Breast epithelium (tissue), 4 donors: Measurements from ENCODE around the gene HOXD9. TPM values are rescaled to one million over a fixed set of nuclear protein-coding genes. Genes with fewer than 3 reads are reported as not detected.

Experiments used
- DNase-seq, 2 donors: peaks; one replicate each; pipeline ENCODE4 v3.0.0-alpha.2; 2019; ENCODE audit warnings: low spot score in 2 of 2
- H3K27ac ChIP-seq, 2 donors: fragments of 200-600 bp; sonication (generic) in 1 of 2; one replicate each; pipeline ENCODE4 v1.5.1; 2016 to 2019; ENCODE audit warnings: mild to moderate bottlenecking in 1 of 2
- H3K27me3 ChIP-seq, 2 donors: fragments of 200-600 bp; sonication (generic) in 1 of 2; one replicate each; pipeline versions ENCODE4 v1.5.1 to v1.6.0; 2017 to 2019; ENCODE audit warnings: control low read depth in 1 of 2, mild to moderate bottlenecking in 1 of 2
- H3K36me3 ChIP-seq: fragments of 200-600 bp; one replicate; pipeline ENCODE4 v1.5.1; 2019
- H3K4me1 ChIP-seq, 2 donors: fragments of 200-600 bp; sonication (generic); one replicate each; pipeline ENCODE4 v1.5.1; 2016 to 2019; ENCODE audit warnings: control low read depth in 1 of 2
- H3K4me3 ChIP-seq, 3 donors: fragments of 200-600 bp; sonication (generic); 1 replicate in 2 of 3; 2 replicates in 1 of 3; pipeline ENCODE4 v1.5.1; 2016 to 2019; ENCODE audit warnings: mild to moderate bottlenecking in 3 of 3, moderate library complexity in 2 of 3
- H3K9me3 ChIP-seq, 2 donors: fragments of 200-600 bp; sonication (generic) in 1 of 2; one replicate each; pipeline ENCODE4 v1.5.1; 2016 to 2019; ENCODE audit warnings: control low read depth in 1 of 2
- CTCF ChIP-seq, 3 donors: fragments of 450-650 bp; IDR thresholded peaks; one replicate each; pipeline ENCODE4 v1.5.1; 2016 to 2017; ENCODE audit warnings: antibody characterized with exemption in 3 of 3, mild to moderate bottlenecking in 3 of 3, moderate library complexity in 3 of 3
- POLR2A ChIP-seq: fragments of 450-650 bp; IDR thresholded peaks from one replicate; pipeline ENCODE4 v1.6.1; 2016; ENCODE audit warnings: antibody characterized with exemption, mild to moderate bottlenecking, moderate library complexity
- POLR2AphosphoS5 ChIP-seq, 3 donors: sonication (generic); formaldehyde crosslinking; IDR thresholded peaks; one replicate each; pipeline ENCODE4 v1.6.1; 2017; ENCODE audit warnings: antibody characterized with exemption in 3 of 3
- intact Hi-C: fragments of 100-400 bp; cut with DNase I; formaldehyde crosslinking; loops from one replicate; pipeline ENCODE4 v1.15.1; 2023; ENCODE audit warnings: low total_unique reads
- total RNA-seq, 3 donors: library from RNA; depleted of rRNA; stranded (reverse); fragments of >200 nt; gene quantifications; one replicate each; pipeline ENCODE4 v1.1.0, GENCODE V29; 2016

Gene HOXD9
- total RNA-seq, 3 donors from 2014 or later, result 2.4 to 17.0 (median 2.8) TPM

- H3K27me3 ChIP-seq, result peaks cover under 1 to 85% of the 10 kb centered on the region in 2 donors
- H3K4me3 ChIP-seq, result no peak overlapping the region
- no peaks in the 10 kb centered on the region for H3K9me3 ChIP-seq
- intact Hi-C loops, result no loop called here
- no peaks in the 10 kb centered on the region for H3K4me1 ChIP-seq
- TF ChIP-seq POLR2A (no peak), CTCF (IDR thresholded peaks at IDR 0.05) (no peak), POLR2AphosphoS5 (IDR thresholded peaks at IDR 0.05) (no peak)
- no peak overlapping the region for H3K27ac ChIP-seq
- H3K36me3 ChIP-seq, result no peaks in the 10 kb centered on the region
- no peak for DNase-seq
Measured at GRCh38 chr2:176172895-176173566, 50.5 kb downstream of the HOXD9 start.

GRCh38 chr2:176173567-176174381, 51.3 kb downstream of the HOXD9 start:
- peaks cover 2 to 92% of the 10 kb centered on the region in 2 donors for H3K27me3 ChIP-seq
- H3K27ac ChIP-seq, result no peak overlapping the region
- H3K36me3 ChIP-seq, result no peaks in the 10 kb centered on the region
- no peaks in the 10 kb centered on the region for H3K9me3 ChIP-seq
- no peak for DNase-seq
- intact Hi-C loops, result no loop called here
- no peaks in the 10 kb centered on the region for H3K4me1 ChIP-seq
- no peak overlapping the region for H3K4me3 ChIP-seq
- TF ChIP-seq CTCF (IDR thresholded peaks at IDR 0.05) (no peak), POLR2AphosphoS5 (IDR thresholded peaks at IDR 0.05) (no peak), POLR2A (no peak)

GRCh38 chr2:176174382-176174823, 51.9 kb downstream of the HOXD9 start:
- DNase-seq, result no peak
- Histone ChIP-seq H3K9me3 (no peaks in the 10 kb centered on the region), H3K27ac (no peak overlapping the region), H3K4me3 (peak overlapping the region in 2 of 3 donors; percentile 13 to 31), H3K36me3 (no peaks in the 10 kb centered on the region), H3K27me3 (peaks cover 2 to 92% of the 10 kb centered on the region in 2 donors), H3K4me1 (no peaks in the 10 kb centered on the region)
- TF ChIP-seq POLR2AphosphoS5 (IDR thresholded peaks at IDR 0.05) (no peak), POLR2A (no peak), CTCF (IDR thresholded peaks at IDR 0.05) (no peak)
- intact Hi-C loops, result no loop called here

Other genes starting within 250 kb of the HOXD9 start
- gene LNPK, start 120.5 kb upstream of the HOXD9 start, total RNA-seq, result 10 to 100 TPM; 20.0 to 30.3 (median 23.8) TPM
- gene EVX2, start 38.8 kb upstream of the HOXD9 start, total RNA-seq, result not detected
- not detected for gene HOXD13, start 30.0 kb upstream of the HOXD9 start, total RNA-seq
- not detected for gene HOXD12, start 22.9 kb upstream of the HOXD9 start, total RNA-seq
- under 1 TPM in 1 of 3 donors, not detected in 2; 0.66 TPM for gene HOXD11, start 15.4 kb upstream of the HOXD9 start, total RNA-seq
- 1 to 10 TPM in 2 of 3 donors, not detected in 1; 1.6 to 5.2 TPM for gene HOXD10, start 5.9 kb upstream of the HOXD9 start, total RNA-seq
- gene HOXD8, start 7.0 kb downstream of the HOXD9 start, total RNA-seq, result 10 to 100 TPM; 10.5 to 36.1 (median 13.8) TPM
- 1 to 10 TPM; 1.9 to 5.8 (median 5.6) TPM for gene HOXD4, start 28.8 kb downstream of the HOXD9 start, total RNA-seq
- gene HOXD3, start 34.6 kb downstream of the HOXD9 start, total RNA-seq, result 10 to 100 TPM in 1 of 3 donors, 1 to 10 TPM in 2; 4.2 to 14.4 (median 4.8) TPM
- 1 to 10 TPM in 1 of 3 donors, under 1 TPM in 2; 0.15 to 1.3 (median 0.64) TPM for gene HOXD1, start 65.9 kb downstream of the HOXD9 start, total RNA-seq
- gene MTX2, start 146.7 kb downstream of the HOXD9 start, total RNA-seq, result 10 to 100 TPM; 19.7 to 27.2 (median 23.6) TPM